SK-N-MC (cell line): ENCODE results near the gene ITGB6.

Experiments used
- EZH2 ChIP-seq: fragments of 200-600 bp; sonication (generic); IDR thresholded peaks from one replicate; pipeline ENCODE4 v1.6.1; 2017; ENCODE audit warnings: antibody characterized with exemption
- POLR2AphosphoS5 ChIP-seq: IDR thresholded peaks from 2 replicates; pipeline ENCODE4 v1.6.1; 2012; ENCODE audit warnings: mild to moderate bottlenecking, low read depth, low read length, borderline replicate concordance

DNA sequence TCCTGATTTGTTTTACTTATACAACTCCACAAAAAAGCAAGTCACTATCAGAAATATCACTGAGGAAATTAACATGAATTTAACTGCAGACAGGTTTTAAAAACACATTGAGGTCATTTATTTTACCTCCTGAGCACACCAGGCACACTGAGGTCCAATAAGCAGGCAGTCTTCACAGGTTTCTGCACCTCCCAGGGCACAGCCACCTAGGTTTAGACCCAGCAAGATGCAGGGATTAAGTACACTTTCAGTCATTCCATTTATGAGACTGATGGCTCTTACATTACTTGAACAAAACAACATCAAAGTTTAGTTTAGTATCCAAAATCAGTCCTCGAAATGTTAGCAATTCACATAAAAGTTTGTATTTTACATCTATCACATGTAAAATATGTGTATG lies 1.0 kb downstream of the ITGB6 start:
- no peak for TF ChIP-seq EZH2
- TF ChIP-seq POLR2AphosphoS5 = no peak
